Coronary artery (tissue), 2 donors: ENCODE measurements around the gene L3MBTL1.

ENCODE experiments used
- DNase-seq: peaks from one replicate; pipeline ENCODE4 v3.0.0-alpha.2; 2017; ENCODE audit warnings: low spot score
- H3K27ac ChIP-seq, 2 donors: fragments of 200-600 bp; sonication (generic); one replicate each; pipeline ENCODE4 v1.5.1; 2016 to 2019
- H3K4me3 ChIP-seq: fragments of 200-600 bp; sonication (generic); 2 replicates; pipeline ENCODE4 v1.5.1; 2016; ENCODE audit warnings: mild to moderate bottlenecking, moderate library complexity
- TF ChIP-seq, protein P1 (sequence below): fragments of 200-600 bp; sonication (generic); IDR thresholded peaks from one replicate; pipeline ENCODE4 v1.5.1; 2019; ENCODE audit warnings: antibody characterized with exemption

L3MBTL1 gene

DNA sequence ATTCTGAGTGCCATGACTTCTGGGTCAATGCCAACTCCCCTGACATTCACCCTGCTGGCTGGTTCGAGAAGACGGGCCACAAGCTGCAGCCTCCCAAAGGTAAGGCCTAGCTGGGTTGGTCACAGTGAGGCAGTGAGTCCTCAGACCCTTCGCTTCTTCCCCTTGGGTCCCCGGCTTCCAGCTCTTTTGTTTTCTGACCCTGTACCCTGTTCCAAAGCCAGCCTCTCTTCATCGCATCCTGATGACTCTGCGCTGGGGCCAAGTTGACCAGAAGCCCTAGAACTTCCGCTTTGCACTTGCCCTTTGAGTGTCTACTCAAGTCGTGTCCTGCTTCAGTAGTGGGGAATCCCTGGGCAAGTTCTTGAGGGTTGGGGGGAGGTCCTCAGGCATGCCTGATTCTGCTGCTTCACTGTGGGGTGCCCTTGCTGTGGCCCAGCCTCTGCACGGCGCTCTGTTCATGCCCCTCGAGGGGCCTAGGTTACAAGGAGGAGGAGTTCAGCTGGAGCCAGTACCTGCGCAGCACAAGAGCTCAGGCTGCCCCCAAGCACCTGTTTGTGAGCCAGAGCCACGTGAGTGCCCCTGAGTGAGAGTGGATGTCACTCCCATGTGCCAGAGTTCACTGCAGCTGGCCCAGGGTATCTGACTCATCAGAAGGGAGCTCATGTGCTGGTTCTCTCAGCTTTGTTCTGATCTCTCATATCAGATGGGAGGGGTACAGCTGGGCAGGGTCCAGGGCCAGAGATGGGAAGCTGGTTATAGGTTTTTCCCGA lies 23.0 kb downstream of the L3MBTL1 start:
- Histone ChIP-seq H3K27ac (no peak overlapping the region), H3K4me3 (no peak overlapping the region)
- peak; percentile 40 for DNase-seq
- TF ChIP-seq, protein P1, sequence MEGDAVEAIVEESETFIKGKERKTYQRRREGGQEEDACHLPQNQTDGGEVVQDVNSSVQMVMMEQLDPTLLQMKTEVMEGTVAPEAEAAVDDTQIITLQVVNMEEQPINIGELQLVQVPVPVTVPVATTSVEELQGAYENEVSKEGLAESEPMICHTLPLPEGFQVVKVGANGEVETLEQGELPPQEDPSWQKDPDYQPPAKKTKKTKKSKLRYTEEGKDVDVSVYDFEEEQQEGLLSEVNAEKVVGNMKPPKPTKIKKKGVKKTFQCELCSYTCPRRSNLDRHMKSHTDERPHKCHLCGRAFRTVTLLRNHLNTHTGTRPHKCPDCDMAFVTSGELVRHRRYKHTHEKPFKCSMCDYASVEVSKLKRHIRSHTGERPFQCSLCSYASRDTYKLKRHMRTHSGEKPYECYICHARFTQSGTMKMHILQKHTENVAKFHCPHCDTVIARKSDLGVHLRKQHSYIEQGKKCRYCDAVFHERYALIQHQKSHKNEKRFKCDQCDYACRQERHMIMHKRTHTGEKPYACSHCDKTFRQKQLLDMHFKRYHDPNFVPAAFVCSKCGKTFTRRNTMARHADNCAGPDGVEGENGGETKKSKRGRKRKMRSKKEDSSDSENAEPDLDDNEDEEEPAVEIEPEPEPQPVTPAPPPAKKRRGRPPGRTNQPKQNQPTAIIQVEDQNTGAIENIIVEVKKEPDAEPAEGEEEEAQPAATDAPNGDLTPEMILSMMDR: no peak

DNA sequence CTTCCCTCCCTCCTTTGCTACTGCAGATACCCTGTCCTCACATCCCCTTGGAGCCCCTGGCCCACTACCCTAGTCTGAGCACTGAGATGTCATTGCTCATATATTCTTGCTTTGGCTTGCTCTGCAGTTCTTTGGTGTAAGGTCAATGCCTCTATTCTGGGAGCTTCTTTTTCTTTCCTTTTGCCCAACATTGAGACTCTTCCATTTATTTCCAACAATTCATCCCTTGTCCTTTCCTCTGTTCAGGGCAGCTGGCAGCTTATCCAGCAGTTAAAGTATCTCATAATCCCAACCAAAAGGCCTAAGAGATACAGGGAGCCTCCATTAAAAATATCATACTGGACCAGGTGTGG lies 23.6 kb downstream of the L3MBTL1 start:
- no peak overlapping the region for H3K27ac ChIP-seq
- TF ChIP-seq, protein P1: no peak
- no peak overlapping the region for H3K4me3 ChIP-seq
- no peak for DNase-seq

DNA sequence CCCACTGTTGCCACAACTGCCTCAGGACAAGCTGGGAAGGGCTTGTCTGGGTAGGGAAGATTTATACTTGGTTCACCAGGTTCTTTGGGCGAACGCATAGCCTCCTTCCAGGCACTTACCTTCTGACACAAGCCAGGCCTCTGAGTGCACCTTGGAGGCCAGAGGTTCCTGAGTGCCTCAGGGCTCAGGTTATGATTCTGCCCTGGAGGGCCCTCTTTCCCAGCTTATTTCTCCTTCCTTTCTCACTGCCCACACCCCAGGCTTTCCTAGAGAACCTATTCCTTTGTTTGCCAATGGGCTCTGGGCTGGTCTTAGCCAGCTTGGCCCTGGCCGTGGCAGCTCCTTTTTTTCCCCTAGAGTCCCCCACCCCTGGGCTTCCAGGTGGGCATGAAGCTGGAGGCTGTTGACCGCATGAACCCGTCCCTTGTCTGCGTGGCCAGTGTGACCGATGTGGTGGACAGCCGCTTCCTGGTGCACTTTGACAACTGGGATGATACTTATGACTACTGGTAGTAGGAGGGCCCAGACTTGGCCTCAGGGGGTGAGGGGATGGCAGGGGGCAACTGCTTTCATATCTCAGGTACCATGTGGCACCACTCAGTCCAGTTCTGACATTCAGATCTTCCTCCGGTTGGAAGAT lies 25.0 kb downstream of the L3MBTL1 start:
- H3K4me3 ChIP-seq: no peak overlapping the region
- H3K27ac ChIP-seq: no peak overlapping the region
- peak; percentile 52 for DNase-seq
- TF ChIP-seq, protein P1: no peak

DNA sequence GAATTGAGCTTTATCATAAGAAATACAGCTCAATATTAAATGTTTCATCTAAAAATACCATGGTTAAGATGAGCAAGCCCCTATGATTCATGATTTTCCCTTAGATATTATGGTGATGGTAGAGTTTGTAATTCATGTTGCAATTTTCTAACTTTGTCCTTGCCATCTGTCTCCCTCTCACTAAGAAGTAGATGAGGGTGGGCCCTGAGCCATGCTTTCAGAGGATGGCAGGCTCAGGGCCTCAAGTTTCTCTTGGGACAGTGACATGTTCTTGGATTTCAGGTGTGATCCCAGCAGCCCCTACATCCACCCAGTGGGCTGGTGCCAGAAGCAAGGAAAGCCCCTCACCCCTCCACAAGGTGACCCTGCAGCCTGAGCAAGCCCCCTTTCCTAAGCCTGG lies 25.6 kb downstream of the L3MBTL1 start:
- TF ChIP-seq, protein P1: no peak
- DNase-seq: no peak
- Histone ChIP-seq H3K4me3 (no peak overlapping the region), H3K27ac (no peak overlapping the region)

DNA sequence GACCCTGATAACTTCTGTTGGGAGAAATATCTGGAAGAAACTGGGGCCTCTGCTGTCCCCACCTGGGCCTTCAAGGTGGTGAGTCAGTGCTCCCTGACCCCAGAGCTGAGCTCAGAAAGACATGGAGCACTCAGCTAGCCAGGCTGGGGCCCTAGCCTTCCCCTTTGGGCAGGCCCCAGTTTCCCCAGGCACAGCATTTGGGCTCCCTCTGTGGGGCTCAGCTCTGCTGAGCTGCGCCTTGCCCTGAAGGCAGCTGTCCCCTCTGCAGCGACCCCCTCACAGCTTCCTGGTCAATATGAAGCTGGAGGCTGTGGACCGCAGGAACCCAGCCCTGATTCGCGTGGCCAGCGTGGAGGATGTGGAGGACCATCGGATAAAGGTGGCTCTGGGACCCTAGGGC lies 26.5 kb downstream of the L3MBTL1 start:
- DNase-seq: peak; percentile 38
- H3K4me3 ChIP-seq: no peak overlapping the region
- TF ChIP-seq, protein P1: no peak
- H3K27ac ChIP-seq: no peak overlapping the region

DNA sequence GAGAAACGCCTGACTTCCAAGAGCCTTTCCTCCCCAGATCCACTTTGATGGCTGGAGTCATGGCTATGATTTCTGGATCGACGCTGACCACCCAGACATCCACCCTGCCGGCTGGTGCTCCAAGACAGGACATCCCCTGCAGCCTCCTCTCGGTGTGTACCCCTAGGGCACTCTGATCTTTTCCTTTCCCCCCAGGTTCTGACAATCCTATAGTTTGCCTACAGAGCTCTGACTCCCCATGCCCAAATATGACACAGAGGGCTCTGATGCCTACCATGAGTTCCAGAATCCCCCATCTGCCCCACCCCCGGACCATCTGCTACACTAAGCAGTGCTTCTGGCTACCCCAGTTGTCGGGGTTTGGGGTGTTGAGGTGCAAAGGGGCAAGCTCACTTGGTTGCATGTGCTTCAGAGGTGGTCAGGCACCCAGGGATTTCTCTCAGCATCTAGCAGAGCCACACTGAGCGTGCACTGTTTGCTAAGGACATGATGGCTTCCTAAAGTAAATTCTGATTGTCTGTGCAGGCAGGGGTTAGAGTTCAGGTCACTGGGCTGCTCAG lies 27.4 kb downstream of the L3MBTL1 start:
- Histone ChIP-seq H3K27ac (no peak overlapping the region), H3K4me3 (no peak overlapping the region)
- TF ChIP-seq, protein P1: no peak
- peak; percentile 41 for DNase-seq
